KMS-11 (cell line): Measurements from ENCODE around the gene ABCC10.

ENCODE experiments used
- H2AFZ ChIP-seq: fragments of 200-600 bp; sonication (generic); 2 replicates; pipeline ENCODE4 v1.6.1; 2016; ENCODE audit warnings: antibody characterized with exemption, mixed run types, low read depth
- H3K27ac ChIP-seq: fragments of 200-600 bp; sonication (generic); 2 replicates; pipeline ENCODE4 v1.6.1; 2016; ENCODE audit warnings: mild to moderate bottlenecking, mixed run types
- H3K27me3 ChIP-seq: fragments of 200-600 bp; sonication (generic); 2 replicates; pipeline ENCODE4 v1.6.1; 2017; ENCODE audit warnings: mild to moderate bottlenecking, low read depth, mixed run types, moderate library complexity; ENCODE audit not compliant: insufficient read depth
- H3K36me3 ChIP-seq: fragments of 200-600 bp; sonication (generic); 2 replicates; pipeline ENCODE4 v1.6.1; 2017; ENCODE audit warnings: mild to moderate bottlenecking, mixed run types; ENCODE audit not compliant: insufficient read depth
- H3K4me1 ChIP-seq: fragments of 200-600 bp; sonication (generic); 2 replicates; pipeline ENCODE4 v1.6.1; 2016; ENCODE audit warnings: mild to moderate bottlenecking, low read depth, mixed run types; ENCODE audit not compliant: poor library complexity, severe bottlenecking
- H3K4me2 ChIP-seq: fragments of 200-600 bp; sonication (generic); 2 replicates; pipeline ENCODE4 v1.7.0; 2016; ENCODE audit warnings: mild to moderate bottlenecking, mixed run types
- H3K4me3 ChIP-seq: fragments of 200-600 bp; sonication (generic); IDR thresholded peaks from 2 replicates; pipeline ENCODE4 v1.6.1; 2017; ENCODE audit warnings: low read depth, low read length, mixed read lengths; ENCODE audit not compliant: insufficient read depth
- H3K79me2 ChIP-seq: fragments of 200-600 bp; sonication (generic); 2 replicates; pipeline ENCODE4 v1.6.1; 2016; ENCODE audit warnings: low read depth, mixed run types; ENCODE audit not compliant: insufficient read depth
- H3K9ac ChIP-seq: fragments of 200-600 bp; sonication (generic); 2 replicates; pipeline ENCODE4 v1.6.1; 2016; ENCODE audit warnings: mild to moderate bottlenecking, mixed run types
- H4K20me1 ChIP-seq: fragments of 200-600 bp; sonication (generic); 2 replicates; pipeline ENCODE4 v1.6.1; 2016; ENCODE audit warnings: mild to moderate bottlenecking, mixed run types; ENCODE audit not compliant: insufficient read depth
- CTCF ChIP-seq: fragments of 200-600 bp; sonication (generic); conservative IDR thresholded peaks from 2 replicates; pipeline ENCODE4 v1.6.1; 2017; ENCODE audit warnings: low read depth, mild to moderate bottlenecking, antibody characterized with exemption, low read length, moderate library complexity, mixed read lengths

Gene ABCC10

GRCh38 chr6:43492673-43493072 is 65.3 kb downstream of the ABCC10 start:
- no peaks in the 10 kb centered on the region for H3K36me3 ChIP-seq
- H3K4me2 ChIP-seq, result no peak overlapping the region
- no peaks in the 10 kb centered on the region; the same call in 1 of the 2 replicates for H3K79me2 ChIP-seq
- peaks cover 8% of the 10 kb centered on the region for H3K4me1 ChIP-seq
- H3K9ac ChIP-seq, result no peak overlapping the region
- H3K27ac ChIP-seq, result no peak overlapping the region
- no peak for TF ChIP-seq CTCF
- no peak overlapping the region for H2AFZ ChIP-seq
- no peak overlapping the region for H3K4me3 ChIP-seq
- no peaks in the 10 kb centered on the region for H3K27me3 ChIP-seq
- no peaks in the 10 kb centered on the region for H4K20me1 ChIP-seq

GRCh38 chr6:43493230-43493629 is 65.9 kb downstream of the ABCC10 start:
- Histone ChIP-seq H3K4me3 (no peak overlapping the region), H4K20me1 (no peaks in the 10 kb centered on the region), H3K36me3 (no peaks in the 10 kb centered on the region), H3K27ac (no peak overlapping the region), H3K79me2 (no peaks in the 10 kb centered on the region; the same call in 1 of the 2 replicates), H3K4me1 (peaks cover 8% of the 10 kb centered on the region), H2AFZ (no peak overlapping the region), H3K9ac (no peak overlapping the region), H3K4me2 (no peak overlapping the region), H3K27me3 (no peaks in the 10 kb centered on the region)
- TF ChIP-seq CTCF, result no peak

GRCh38 chr6:43493833-43494232 is 66.5 kb downstream of the ABCC10 start:
- no peak for TF ChIP-seq CTCF
- no peak overlapping the region for H3K4me3 ChIP-seq
- no peaks in the 10 kb centered on the region for H4K20me1 ChIP-seq
- no peak overlapping the region for H3K9ac ChIP-seq
- H3K27me3 ChIP-seq, result no peaks in the 10 kb centered on the region
- H3K4me1 ChIP-seq, result peaks cover 8% of the 10 kb centered on the region
- H3K4me2 ChIP-seq, result no peak overlapping the region
- H2AFZ ChIP-seq, result no peak overlapping the region
- H3K27ac ChIP-seq, result no peak overlapping the region
- H3K79me2 ChIP-seq, result no peaks in the 10 kb centered on the region; the same call in 1 of the 2 replicates
- no peaks in the 10 kb centered on the region for H3K36me3 ChIP-seq

GRCh38 chr6:43494321-43494720 is 67.0 kb downstream of the ABCC10 start:
- no peaks in the 10 kb centered on the region; the same call in 1 of the 2 replicates for H3K79me2 ChIP-seq
- H4K20me1 ChIP-seq, result no peaks in the 10 kb centered on the region
- no peak overlapping the region for H3K9ac ChIP-seq
- H3K27ac ChIP-seq, result no peak overlapping the region
- no peak overlapping the region for H2AFZ ChIP-seq
- TF ChIP-seq CTCF, result no peak
- H3K27me3 ChIP-seq, result no peaks in the 10 kb centered on the region
- H3K36me3 ChIP-seq, result no peaks in the 10 kb centered on the region
- H3K4me2 ChIP-seq, result no peak overlapping the region
- no peak overlapping the region for H3K4me3 ChIP-seq
- H3K4me1 ChIP-seq, result peaks cover 8% of the 10 kb centered on the region

GRCh38 chr6:43494766-43495165 is 67.4 kb downstream of the ABCC10 start:
- Histone ChIP-seq H3K4me2 (no peak overlapping the region), H3K4me1 (peaks cover 8% of the 10 kb centered on the region), H3K36me3 (no peaks in the 10 kb centered on the region), H3K79me2 (no peaks in the 10 kb centered on the region; the same call in 1 of the 2 replicates), H3K27ac (no peak overlapping the region), H4K20me1 (no peaks in the 10 kb centered on the region), H3K4me3 (no peak overlapping the region), H3K27me3 (no peaks in the 10 kb centered on the region), H3K9ac (no peak overlapping the region), H2AFZ (no peak overlapping the region)
- TF ChIP-seq CTCF, result no peak
